HG03378 (cell line): ENCODE data around the gene FAM186B.
"Not testable (repeated sequence)": the region's sequence is repeated elsewhere in the genome, so short reads cannot be mapped to it uniquely, and the experiment has no call there.

ENCODE experiments used
- ATAC-seq: cut with Tn5 transposase; IDR thresholded peaks from one replicate; pipeline ENCODE4 v1.9.1; 2021; ENCODE audit warnings: mild to moderate bottlenecking, moderate library complexity; ENCODE audit not compliant: unreplicated experiment

Gene FAM186B

DNA sequence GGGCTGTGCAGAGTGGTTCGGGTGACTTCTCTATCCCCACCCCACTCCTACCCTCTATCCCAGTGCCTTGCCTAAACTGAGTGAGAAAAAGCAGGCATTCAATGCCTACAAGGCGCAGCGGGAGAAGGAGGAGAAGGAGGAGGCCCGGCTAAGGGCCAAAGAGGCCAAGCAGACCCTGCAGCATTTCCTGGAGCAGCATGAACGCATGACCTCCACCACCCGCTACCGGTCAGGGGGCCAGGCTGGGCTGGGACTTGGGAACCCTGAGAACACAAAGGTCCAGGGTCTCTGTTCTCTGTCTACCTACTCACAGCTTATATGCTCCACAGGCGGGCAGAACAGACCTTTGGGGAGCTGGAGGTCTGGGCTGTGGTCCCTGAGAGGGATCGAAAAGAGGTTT is 29.6 kb upstream of the FAM186B start:
- no peak for ATAC-seq

DNA sequence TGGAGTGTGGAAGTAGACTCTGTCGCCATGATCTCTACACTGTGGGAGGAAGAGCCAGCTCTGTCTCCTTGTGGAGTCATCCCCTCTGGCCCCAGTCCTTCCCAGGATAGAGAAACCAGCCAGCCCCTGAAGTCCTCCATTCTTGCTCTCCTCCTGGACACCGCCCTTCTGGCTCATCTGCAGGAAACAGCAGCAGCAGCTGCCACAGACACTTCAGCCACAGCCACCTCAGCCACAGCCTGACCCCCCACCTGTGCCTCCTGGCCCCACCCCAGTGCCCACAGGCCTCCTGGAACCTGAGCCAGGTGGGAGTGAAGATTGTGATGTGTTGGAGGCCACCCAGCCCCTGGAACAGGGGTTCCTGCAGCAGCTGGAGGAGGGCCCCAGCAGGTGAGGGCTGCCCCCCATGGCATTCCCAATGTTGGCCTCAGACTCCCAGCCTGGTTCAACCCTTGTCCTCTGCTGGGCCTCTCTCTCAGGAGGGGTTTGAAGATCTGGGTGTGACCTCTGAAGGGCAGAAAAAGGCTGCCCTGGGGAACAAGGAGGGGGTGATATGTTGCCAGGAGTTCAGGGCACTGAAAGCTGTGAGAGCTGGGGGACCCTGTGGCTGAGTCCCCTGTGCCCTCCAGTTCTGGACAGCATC is 28.4 kb upstream of the FAM186B start:
- ATAC-seq = no peak

DNA sequence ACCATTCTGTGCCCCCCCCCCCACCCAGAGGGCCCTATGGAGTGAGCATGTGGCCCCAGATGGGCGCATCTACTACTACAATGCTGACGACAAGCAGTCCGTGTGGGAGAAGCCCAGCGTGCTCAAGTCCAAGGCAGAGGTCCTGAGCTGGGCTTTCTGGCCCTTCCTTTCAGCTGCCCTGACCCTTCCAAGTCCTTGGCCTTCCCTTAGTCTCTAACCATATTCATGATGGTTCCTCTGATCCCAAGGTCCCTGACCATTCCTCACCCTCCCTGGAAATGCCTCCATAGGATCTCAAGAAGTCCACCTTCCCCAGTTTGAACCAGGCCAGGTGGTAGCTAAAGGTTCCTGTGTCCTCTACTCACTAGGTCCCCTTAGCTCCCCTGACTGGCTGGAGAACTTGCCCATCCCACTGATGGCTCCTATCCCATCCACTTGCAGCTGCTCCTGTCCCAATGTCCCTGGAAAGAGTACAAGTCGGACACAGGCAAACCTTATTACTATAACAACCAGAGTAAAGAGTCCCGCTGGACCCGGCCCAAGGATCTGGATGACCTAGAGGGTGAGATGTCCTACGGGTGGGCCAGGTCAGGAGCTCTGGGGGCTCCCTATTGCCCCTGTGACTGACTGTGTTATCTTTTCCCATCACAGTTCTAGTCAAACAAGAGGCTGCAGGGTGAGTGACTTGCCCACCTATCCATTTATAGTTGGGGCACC is 27.7 kb upstream of the FAM186B start:
- ATAC-seq = no peak

DNA sequence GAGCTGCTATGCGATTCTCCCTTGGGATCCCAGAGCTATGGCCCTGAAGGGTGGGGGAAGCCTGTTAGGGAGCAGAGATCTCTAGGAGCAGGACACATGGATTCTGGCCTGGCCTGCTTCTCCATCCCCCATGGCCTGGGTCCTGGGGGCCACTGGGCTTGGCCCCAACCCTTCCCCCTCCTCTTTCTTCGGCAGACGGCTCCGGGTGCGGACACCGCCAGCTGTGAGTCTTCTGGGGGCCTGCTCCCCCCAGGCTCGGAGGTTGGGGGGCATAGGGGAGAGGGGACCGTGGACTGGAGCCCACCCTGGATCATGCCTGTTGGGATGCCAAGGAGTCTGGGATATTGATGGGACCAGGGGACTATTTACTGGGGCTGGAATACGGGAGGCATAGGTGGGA is 27.0 kb upstream of the FAM186B start:
- no peak for ATAC-seq

DNA sequence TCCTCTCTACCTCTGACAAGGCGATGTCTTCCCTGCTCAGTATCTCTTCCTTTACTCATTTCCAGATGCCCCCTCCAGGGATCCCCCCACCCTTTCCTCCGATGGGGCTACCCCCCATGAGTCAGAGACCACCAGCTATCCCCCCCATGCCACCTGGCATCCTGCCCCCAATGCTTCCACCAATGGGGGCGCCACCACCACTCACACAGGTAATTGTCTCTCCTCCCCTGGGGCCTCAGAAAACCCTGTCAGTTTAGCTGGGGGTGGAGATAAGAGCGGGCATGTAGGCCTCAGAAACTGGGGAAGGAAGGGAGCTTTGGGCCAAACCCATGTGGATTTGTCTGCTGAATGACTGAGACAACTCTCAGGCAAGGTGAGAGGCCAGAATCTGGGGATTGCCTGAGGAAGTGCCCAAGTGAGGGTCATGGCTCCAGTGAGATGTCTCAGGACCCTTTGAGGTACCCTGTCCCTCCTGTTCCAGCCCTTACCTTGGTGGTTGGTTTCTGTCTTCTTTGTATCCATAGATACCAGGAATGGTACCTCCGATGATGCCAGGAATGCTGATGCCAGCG is 26.0 kb upstream of the FAM186B start:
- no peak for ATAC-seq

DNA sequence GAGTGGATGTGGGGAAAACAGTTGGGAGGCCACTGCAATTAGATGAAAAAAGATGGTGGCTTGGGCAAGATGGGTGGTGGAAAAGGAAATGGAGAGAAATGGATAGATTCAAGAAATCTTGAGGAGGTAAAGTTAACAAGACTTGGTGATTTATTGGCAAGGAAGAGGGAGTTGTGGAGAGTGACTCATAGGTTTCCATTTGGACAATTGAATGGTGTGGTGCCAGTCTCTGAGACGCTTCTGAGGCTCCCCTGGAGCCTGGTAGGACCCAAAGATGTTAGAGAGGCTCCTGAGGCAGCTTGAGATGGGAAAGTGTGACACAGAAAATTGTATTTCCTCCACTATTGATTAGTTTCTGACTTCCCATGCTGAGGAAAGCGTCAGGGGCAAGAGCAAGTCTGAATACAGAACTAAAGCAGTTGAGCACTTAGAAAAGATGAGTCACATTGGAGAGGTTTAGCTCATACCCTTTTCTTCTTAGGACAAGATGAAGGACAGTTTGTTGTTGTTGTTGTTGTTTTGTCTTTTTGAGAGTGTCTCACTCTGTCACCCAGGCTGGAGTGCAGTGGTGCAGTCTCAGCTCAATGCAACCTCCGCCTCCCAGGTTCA is 22.4 kb upstream of the FAM186B start:
- ATAC-seq = no peak

DNA sequence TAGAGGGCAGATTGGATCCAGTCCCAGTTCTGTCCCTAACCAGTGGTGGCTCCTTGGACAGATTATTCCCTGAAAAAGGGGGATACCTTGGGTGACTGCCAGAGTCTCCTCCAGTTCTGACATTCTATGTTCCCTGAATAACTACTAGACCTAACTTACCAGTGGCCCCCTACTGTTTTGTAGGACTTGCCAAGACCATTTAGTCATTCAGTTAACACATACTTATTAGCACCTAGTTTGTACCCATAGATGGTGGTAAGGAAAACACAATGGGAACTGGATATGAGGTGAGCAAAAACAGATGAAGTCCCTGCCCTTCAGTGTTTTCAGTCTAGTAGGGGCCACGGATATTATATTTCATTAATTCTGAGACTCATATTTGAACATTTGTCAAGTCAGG is 21.4 kb upstream of the FAM186B start:
- ATAC-seq = no peak

DNA sequence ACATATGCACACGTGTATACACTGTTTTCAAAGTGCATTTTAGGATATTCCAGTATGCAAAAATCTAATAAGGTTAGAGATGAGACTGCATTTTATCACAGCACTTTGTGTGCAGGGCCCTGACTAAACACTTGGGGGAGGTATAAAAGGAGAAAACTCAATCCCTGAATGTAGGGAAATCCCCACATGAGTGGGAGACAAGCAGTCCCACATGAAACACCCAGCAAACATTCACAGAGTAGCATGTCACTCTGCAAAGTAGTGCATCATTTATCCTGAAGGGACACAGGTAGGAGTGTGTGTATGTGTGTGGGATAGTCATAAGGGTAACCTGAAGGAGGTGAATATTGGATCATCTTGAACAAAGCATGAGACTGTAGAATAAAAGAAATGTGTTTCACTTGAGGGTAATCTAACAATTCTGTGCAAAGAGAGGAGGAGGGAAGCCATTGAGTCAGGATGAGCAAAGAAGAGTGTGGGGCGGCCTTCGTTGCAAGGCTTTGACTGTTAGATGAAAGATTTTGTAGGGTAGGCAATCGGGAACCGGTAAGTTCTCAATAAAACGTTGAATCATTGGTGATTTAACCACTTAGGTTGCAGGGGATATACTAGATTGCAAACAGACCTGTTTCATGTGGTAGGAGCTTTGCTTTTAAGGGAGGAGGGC is 20.9 kb upstream of the FAM186B start:
- no peak for ATAC-seq

DNA sequence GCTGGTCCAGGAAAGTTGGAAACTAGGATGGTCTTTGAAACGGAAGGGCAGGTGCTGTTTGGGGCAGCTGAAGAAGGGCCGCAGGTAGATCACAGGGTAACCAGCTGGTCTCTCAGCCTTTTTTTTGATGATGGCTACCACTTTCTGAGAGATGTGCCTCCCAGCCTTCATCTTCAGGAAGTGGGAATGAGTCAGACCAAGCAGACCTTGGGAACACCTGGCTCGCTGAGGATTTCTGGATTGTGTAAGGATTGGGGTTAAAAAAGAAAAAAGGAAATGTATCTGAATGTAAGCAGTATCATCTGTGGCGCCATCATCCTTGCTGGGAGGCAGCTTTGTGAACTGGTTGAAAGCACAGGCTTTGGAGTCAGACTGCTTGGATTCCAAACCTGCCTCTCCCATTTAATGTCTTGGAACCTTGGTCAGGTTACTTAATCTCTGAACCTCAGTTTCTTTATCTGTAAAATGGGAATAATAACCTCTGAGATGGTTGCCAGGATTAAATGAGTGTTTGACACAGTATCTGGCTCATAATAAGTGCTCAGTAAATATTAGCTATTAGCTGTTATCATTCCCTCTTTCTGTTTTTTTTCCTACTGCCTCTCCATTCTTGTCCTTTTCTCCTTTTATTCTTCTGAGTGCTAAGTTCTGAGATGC is 19.6 kb upstream of the FAM186B start:
- ATAC-seq = no peak

DNA sequence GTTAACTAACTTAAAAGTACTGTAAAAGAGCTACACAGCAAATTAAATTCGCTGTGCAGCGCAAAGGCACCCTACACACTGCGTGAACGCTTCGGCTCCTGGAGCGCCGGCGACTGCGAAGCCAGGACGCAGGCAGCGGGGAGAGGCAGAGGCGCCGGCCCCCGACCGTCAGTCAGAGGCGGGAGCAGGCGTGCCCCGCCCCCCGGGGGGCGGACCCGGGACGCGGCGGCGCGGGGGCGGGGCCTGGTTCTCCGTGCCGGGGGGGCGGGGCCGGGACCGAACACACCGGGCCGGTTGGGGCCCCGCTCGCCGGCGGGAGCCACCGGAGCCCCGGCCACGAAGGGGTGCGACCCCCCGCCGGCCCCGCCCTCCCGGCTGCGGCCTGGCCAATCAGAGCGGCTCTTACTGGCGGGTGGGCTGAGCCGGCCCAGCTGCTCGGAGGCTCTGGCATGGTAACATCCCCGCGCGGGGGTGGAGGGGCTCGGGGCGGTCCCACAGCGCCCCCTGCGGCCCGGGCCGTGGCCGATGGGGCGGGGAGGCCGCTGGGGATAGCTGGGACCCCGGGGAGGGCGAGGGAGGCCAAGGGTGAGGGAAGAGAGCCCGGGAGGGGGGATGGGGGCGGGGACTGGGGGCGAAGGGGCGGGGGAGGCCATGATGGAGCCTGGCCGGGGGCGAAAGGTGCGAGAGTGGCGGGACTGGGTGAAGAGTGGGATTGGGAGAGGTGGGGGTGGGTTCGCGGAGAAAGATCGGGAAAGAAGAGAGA is 17.9 kb upstream of the FAM186B start, which contains the start of gene PRPF40B:
PRPF40B (plus strand) TSS at position 420 of the 763 bp plus-strand sequence; CDS start at position 450, 30 bp downstream.
- ATAC-seq = no peak

DNA sequence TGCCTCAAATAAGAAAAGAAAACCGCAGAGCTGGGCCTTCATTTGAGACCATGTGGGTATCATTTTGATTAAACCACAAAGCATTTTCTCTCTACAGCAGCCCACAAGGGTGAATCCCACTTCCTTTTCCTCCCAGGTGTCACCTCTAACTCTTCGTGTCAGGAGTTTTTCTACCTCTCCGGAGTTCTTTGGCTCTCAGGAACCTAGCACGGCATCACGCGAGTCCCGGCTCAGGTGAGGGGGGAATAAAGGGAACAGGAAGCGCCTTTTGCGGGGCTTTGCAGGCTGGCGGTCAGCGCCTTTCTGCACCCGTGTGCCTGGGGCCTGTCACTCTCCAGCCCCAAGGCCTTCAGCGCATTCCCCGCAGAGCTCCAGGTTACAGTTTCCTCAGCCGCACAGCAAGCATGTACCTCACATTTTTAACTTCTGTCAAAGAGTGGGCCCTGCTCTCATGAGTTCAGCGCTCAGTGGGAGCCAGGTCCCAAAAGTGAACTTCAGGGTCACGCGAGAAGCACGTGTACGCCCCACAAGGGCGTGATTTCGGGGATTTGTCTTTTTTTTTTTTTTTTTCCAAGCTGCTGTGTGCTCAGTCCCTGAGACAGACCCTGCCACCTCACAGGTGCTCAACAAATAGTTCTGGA is 17.2 kb upstream of the FAM186B start:
- ATAC-seq = no peak

DNA sequence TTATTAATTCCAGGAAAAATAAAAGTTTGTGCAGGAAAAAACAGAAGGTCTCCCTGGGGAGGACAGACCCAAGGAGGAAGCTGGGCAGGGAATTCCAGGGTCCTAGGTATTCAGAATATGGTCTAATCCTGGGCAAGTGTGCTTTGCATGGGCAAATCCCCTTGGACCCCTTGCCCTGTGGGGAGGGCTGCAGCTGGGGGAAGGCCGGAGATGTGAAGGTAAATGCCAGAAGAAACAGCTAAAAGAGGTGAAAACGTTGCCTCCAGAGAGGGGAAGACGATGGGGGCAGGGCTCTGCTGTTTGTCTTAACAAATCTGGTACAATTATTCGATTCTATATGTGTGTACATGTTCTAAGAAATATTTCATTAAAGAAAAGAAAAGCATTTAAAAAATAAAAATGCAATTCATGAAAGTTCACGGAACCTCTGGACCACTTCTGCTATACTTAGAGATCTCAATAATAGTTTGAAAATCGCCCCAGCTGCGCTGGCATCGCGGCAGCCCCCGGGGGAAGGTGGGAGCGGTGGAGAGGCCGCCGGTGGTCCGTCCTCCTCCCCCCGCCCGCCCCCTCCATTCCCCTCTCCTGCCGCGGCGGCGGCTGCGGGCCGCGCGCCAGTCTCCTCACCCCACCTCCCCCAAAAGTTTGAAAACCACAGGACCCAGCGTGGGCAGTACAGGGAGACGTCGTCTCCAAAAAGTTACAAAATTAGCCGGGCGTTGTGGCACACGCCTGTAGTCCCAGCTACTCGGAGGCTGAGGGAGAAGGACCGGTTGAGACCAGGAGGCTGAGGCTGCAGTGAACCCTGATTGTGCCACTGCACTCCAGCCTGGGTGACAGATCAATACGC is 16.4 kb upstream of the FAM186B start:
- ATAC-seq = no peak

DNA sequence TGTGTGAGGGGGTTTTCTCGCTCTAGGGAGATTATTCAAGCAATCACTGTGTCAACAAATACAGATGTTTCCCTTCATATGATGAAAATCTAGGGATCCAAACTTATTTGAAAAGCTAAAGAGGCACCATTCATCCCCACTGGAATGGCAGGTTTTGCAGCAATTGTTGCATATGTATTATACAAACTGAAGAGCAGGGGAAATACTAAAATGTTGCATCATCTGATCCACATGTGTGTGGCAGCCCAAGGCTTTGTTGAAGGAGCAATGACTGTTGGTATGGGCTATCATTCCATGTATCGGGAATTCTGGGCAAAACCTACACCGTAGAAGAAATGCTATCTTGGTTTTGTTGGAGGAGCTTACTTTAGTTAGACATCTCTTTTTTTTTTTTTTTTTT is 13.8 kb upstream of the FAM186B start:
- no peak for ATAC-seq

DNA sequence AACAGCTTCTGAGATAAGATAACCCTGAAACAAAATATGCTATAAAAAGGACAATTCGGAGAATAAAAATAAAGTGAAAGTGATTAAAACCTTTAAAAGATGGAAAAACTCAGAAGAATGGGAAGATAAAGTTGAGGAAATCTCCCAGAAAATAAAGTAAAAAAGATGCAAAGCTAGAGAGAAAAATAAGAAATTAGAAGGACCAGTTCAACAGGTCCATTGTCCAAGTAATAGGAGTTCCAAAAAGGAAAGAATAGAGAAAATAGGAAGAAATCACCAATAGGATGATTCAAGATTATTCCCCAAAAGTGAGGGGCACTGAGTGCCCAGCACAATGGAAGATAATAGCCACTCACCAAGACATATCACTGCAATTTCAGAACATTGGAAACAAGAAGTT is 13.1 kb upstream of the FAM186B start:
- no peak for ATAC-seq

DNA sequence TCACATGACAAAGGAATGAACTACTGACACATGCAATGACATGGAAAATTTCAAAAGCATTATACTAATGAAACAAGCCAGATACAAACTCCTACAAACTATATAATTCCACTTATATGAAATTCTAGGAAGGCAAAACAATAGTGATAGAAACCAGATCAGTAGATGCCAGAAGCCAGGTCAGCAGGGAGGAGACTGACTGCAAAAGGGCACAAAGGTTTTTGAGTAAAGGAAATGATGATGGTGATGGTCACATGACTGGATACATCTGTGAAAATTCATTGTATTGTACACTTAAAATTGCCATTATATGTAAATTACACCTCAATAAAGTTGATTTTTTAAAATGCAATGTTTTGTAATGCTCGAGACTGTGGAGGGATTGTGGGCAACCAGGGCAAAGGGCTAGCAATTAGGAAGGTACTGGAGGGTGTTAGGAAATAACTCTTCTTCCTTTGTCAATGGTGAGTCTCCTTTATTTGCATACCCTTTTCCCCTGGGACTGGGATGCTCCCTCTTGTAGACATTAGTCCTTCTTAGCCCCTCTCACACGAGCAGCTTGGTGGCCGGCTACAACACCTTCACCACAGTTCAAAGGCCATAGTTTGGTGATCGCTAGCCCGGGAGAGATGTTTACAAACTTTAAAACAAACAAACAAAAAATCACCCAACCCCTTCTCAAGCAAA is 11.2 kb upstream of the FAM186B start:
- no peak for ATAC-seq

DNA sequence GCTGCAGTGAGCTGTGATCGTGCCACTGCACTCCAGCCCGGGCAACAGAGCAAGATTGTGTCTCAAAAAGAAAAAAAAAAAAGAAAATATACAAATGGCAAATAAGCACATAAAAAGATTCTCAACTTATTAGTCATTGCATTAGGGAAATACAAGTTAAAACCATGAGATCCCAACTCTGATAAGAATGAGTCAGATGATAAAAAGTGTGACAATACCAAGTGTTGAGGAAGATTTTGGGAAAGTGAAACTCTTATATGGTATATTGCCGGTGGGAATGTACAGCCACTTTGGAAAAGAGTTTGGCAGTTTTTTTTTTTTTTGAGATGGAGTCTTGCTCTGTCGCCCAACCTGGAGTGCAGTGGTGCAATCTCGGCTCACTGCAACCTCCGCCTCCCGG is 10.3 kb upstream of the FAM186B start:
- no peak for ATAC-seq

DNA sequence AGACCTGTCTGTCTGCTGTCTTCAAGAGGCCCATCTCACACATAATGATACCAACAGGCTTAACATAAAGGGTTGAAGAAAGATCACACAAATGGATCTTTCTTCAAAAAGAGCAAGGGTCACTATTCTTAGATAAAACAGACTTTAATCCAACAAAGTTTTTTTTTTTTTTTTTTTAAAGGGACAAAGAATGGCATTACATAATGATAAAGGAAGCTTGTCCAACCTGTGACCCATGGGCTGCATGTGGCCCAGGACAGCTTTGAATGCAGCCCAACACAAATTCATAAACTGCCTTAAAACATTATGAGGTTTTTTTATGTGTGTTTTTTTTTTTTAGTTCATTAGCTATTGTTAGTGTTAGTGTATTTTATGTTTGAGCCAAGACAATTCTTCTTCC is 6.8 kb upstream of the FAM186B start:
- ATAC-seq = no peak

DNA sequence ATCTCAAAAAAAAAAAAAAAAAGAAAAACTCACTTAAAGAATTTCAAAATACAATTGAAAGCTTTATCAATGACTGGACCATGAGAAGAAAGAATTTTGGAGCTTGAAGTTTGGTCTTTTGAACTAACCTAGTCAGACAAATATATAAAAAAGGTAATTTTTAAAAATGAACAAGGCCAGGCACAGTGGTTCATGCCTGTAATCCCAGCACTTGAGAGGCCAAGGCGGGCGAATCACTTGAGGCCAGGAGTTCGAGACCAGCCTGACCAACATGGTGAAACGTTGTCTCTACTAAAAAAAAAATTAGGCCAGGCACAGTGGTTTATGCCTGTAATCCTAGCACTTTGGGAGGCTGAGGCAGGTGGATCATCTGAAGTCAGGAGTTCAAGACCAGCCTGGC is 5.3 kb upstream of the FAM186B start:
- ATAC-seq = not testable (repeated sequence)
